HFFc6 (cell line): Measurements from ENCODE around the gene SMIM28. TPM values are rescaled to one million over a fixed set of nuclear protein-coding genes. Genes with fewer than 3 reads are reported as not detected.

Experiments
- DNase-seq: peaks from one replicate; pipeline ENCODE4 v3.0.0-alpha.2; 2018
- H3K27ac Mint-ChIP-seq: 2 replicates; pipeline ENCODE4 v1.8.0; 2020; ENCODE audit warnings: mild to moderate bottlenecking, mixed read lengths
- H3K27me3 Mint-ChIP-seq: 2 replicates; pipeline ENCODE4 v1.8.0; 2021; ENCODE audit warnings: mild to moderate bottlenecking, moderate library complexity, mixed read lengths; ENCODE audit not compliant: insufficient read depth
- H3K36me3 Mint-ChIP-seq: 2 replicates; pipeline ENCODE4 v1.8.0; 2021; ENCODE audit warnings: low read depth, mixed read lengths
- H3K4me1 Mint-ChIP-seq: 2 replicates; pipeline ENCODE4 v1.8.0; 2020; ENCODE audit warnings: low read depth, mixed read lengths
- H3K4me3 Mint-ChIP-seq: 2 replicates; pipeline ENCODE4 v1.8.0; 2020; ENCODE audit warnings: mild to moderate bottlenecking, moderate library complexity, mixed read lengths
- H3K9me3 Mint-ChIP-seq: 2 replicates; pipeline ENCODE4 v1.8.0; 2020; ENCODE audit warnings: mild to moderate bottlenecking, mixed read lengths
- CTCF ChIP-seq: fragments of 200-600 bp; sonication (generic); IDR thresholded peaks from 2 replicates; pipeline ENCODE4 v1.5.0; 2021; ENCODE audit warnings: antibody characterized with exemption, mild to moderate bottlenecking
- total RNA-seq, 6 experiments: library from RNA; stranded (reverse); fragmentation: NEBNext Ultra II Directional; extraction: Animal tissue kit (Norgen Biotek cat#: 25700); gene quantifications; 2 replicates in 1 of 6; 3 replicates in 5 of 6; pipeline ENCODE4 v1.2.3, GENCODE V29; 2021

Gene SMIM28
- total RNA-seq, 6 experiments from 2014 or later = not detected

- peaks cover 4% of the 10 kb centered on the region; the same call in 1 of the 2 replicates for H3K9me3 Mint-ChIP-seq
- no peaks in the 10 kb centered on the region for H3K36me3 Mint-ChIP-seq
- H3K4me3 Mint-ChIP-seq = no peak overlapping the region
- no peaks in the 10 kb centered on the region for H3K4me1 Mint-ChIP-seq
- H3K27ac Mint-ChIP-seq = no peak overlapping the region
- peaks cover 21% of the 10 kb centered on the region for H3K27me3 Mint-ChIP-seq
- TF ChIP-seq CTCF = no peak
- DNase-seq = no peak
Observed at GRCh38 chr6:138334963-138335362, 42.7 kb upstream of the SMIM28 start.

GRCh38 chr6:138336221-138336620, 41.5 kb upstream of the SMIM28 start:
- TF ChIP-seq CTCF = no peak
- Mint-ChIP-seq H3K27ac (no peak overlapping the region), H3K4me3 (no peak overlapping the region), H3K27me3 (peaks cover 21% of the 10 kb centered on the region), H3K36me3 (no peaks in the 10 kb centered on the region), H3K4me1 (no peaks in the 10 kb centered on the region), H3K9me3 (peaks cover 4% of the 10 kb centered on the region; the same call in 1 of the 2 replicates)
- no peak for DNase-seq

- Mint-ChIP-seq H3K4me3 (no peak overlapping the region), H3K27me3 (peaks cover 21% of the 10 kb centered on the region), H3K4me1 (no peaks in the 10 kb centered on the region), H3K27ac (no peak overlapping the region), H3K36me3 (no peaks in the 10 kb centered on the region), H3K9me3 (peaks cover 4% of the 10 kb centered on the region; the same call in 1 of the 2 replicates)
- DNase-seq = no peak
- no peak for TF ChIP-seq CTCF
Observed at GRCh38 chr6:138337076-138337475, 40.6 kb upstream of the SMIM28 start.

GRCh38 chr6:138339024-138339423, 38.7 kb upstream of the SMIM28 start:
- Mint-ChIP-seq H3K27me3 (peaks cover 20% of the 10 kb centered on the region), H3K4me1 (no peaks in the 10 kb centered on the region), H3K9me3 (peaks cover 4% of the 10 kb centered on the region; the same call in 1 of the 2 replicates), H3K27ac (no peak overlapping the region), H3K36me3 (no peaks in the 10 kb centered on the region), H3K4me3 (no peak overlapping the region)
- no peak for TF ChIP-seq CTCF
- no peak for DNase-seq

GRCh38 chr6:138341176-138341575, 36.5 kb upstream of the SMIM28 start:
- Mint-ChIP-seq H3K27me3 (peaks cover 9% of the 10 kb centered on the region), H3K36me3 (no peaks in the 10 kb centered on the region), H3K4me3 (no peak overlapping the region), H3K4me1 (no peaks in the 10 kb centered on the region), H3K27ac (no peak overlapping the region), H3K9me3 (no peaks in the 10 kb centered on the region)
- TF ChIP-seq CTCF = no peak
- DNase-seq = no peak

GRCh38 chr6:138343112-138343511, 34.6 kb upstream of the SMIM28 start:
- Mint-ChIP-seq H3K27ac (no peak overlapping the region), H3K36me3 (no peaks in the 10 kb centered on the region), H3K4me3 (no peak overlapping the region), H3K9me3 (no peaks in the 10 kb centered on the region), H3K4me1 (no peaks in the 10 kb centered on the region), H3K27me3 (peaks cover 11% of the 10 kb centered on the region; the same call in 1 of the 2 replicates)
- TF ChIP-seq CTCF = no peak
- no peak for DNase-seq
